ENCODE data around the gene SPRED2.

SPRED2 gene

GRCh38 chr2:65386989-65387388 lies 45.4 kb downstream of the SPRED2 start:
- no peak for DNase-seq (ENCODE audit: low read depth)

DNA sequence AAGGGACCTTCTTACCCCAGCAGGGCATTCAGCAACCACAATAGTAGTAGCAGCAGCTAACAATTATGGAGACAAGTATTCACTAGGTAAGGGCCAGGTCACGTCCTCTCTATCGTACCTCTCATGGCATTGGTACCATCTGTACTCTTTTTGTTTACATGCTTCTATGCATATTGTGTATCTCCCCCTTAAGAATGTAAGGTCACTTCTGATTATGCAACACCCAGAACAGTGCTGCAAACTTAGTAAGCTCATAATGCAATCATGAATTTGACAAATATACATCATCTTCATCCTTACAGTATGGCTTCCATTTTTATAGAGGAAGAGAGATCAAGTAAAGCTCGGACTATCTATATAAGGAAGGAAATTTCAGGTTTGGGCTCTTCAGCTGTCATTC lies 46.1 kb downstream of the SPRED2 start:
- DNase-seq (ENCODE audit: low read depth), result no peak

GRCh38 chr2:65383541-65384488 lies 48.6 kb downstream of the SPRED2 start:
- DNase-seq (ENCODE audit: low read depth), result peak; percentile 37

GRCh38 chr2:65382776-65383357 lies 49.5 kb downstream of the SPRED2 start:
- DNase-seq (ENCODE audit: low read depth), result peak; percentile 52

GRCh38 chr2:65382323-65382722 lies 50.1 kb downstream of the SPRED2 start:
- no peak for DNase-seq (ENCODE audit: low read depth)

GRCh38 chr2:65381607-65382051 lies 50.8 kb downstream of the SPRED2 start:
- no peak for DNase-seq (ENCODE audit: low read depth)

- DNase-seq (ENCODE audit: low read depth), result no peak
Measured at GRCh38 chr2:65380255-65380654, 52.1 kb downstream of the SPRED2 start.

DNA sequence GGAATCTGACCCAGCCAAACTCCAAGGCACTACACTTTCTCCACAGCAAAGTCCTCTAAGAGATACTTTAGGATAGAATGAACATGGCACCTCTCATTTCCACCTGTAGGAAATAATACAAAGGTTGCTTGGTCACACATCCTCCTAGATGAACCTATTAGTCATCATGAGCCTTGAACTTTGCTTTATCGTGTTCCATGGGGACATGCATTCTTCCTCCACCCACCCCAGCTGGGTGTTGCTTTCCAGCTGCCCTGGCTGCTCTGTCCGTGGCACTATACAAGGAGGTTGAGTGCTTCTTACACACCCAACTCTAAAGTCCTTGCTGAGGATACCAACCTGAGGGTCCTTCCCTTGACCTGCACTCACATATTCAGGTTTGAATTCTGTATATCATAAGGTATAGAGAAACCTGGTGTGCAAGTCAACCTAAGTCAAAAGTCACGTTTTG lies 52.7 kb downstream of the SPRED2 start:
- no peak for DNase-seq (ENCODE audit: low read depth)

DNA sequence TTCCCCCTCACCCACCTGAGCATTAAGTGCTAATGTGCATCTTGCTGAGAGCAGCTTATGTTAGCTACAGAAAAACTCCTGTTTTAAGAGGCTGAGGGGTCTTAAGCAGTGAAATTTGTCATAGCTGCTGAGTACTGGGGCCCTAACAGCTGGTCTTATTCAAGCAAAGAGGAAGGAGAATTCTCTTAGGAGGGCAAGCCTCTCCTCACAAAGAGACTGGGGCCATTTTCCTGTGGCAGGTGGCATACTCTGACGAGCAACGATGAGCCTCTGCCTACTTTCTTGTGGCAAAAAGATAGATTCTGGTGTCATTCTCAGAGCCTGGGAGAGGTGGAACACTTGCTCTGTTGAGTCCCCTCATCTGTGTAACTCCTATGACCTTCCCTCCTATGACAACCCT lies 53.2 kb downstream of the SPRED2 start:
- no peak for DNase-seq (ENCODE audit: low read depth)

GRCh38 chr2:65378290-65378689 lies 54.1 kb downstream of the SPRED2 start:
- no peak for DNase-seq (ENCODE audit: low read depth)

- DNase-seq (ENCODE audit: low read depth), result no peak
Measured at GRCh38 chr2:65377556-65378192, 54.7 kb downstream of the SPRED2 start.

GRCh38 chr2:65375723-65376122 lies 56.7 kb downstream of the SPRED2 start:
- no peak for DNase-seq (ENCODE audit: low read depth)

DNA sequence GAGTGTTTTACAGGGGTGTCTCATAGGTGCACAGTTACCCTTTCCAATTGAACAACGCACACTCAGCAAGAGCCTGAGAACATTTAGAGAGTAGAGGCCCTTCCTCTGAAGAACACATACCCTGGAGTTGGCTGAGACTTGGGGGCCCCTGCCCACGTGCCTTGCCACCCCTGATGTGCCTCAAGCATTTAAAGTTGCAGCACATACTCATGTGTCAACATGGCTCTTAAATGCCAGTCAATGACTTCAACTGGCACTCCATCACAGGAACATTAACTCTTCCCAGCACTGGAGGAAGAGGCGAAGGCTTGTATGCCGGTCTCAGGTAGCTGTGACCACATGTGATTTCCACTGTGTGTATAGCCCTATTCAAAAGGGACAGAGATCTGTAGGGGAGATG lies 57.4 kb downstream of the SPRED2 start:
- DNase-seq (ENCODE audit: low read depth), result no peak

GRCh38 chr2:65374575-65374974 lies 57.8 kb downstream of the SPRED2 start:
- DNase-seq (ENCODE audit: low read depth), result no peak

GRCh38 chr2:65373365-65373918 lies 59.0 kb downstream of the SPRED2 start:
- no peak for DNase-seq (ENCODE audit: low read depth)

DNA sequence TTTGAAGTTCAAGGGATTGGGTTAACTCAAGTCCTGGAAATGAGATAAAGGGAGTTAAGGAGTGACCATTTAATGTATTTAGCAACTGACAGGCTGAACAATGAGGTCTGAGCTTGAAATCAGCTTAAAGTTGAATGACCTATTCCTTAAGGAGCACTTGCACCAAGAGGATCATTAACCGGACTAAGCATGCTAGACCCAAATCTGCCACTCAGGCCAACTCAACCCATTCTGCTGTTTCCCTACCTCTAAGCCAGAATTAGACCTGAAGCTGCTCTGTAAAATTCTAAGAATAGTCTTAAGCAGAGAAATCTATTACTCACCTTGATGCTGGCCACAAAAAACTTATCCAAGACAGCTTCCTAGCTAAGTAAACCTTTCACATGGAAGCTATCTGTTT lies 59.8 kb downstream of the SPRED2 start:
- no peak for DNase-seq (ENCODE audit: low read depth)

DNA sequence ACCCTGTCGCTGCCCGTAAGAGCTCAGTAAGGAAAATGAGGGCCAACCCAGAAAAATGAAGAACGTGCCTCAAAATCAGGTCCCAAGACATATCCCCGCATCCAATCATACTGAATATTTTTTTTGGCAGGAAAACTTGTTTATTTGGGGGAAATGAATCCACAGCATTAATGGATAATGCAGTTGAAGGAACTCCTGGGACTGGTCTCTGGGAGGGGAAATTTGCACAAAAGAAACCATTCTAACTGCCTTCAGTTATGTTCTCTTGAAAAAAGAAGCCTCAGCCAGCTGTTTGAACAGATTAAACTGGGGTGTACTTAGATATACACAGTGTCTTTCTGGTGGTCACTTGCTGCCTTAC lies 61.3 kb downstream of the SPRED2 start:
- no peak for DNase-seq (ENCODE audit: low read depth)

GRCh38 chr2:65370387-65371073 lies 61.9 kb downstream of the SPRED2 start:
- DNase-seq (ENCODE audit: low read depth), result no peak

DNA sequence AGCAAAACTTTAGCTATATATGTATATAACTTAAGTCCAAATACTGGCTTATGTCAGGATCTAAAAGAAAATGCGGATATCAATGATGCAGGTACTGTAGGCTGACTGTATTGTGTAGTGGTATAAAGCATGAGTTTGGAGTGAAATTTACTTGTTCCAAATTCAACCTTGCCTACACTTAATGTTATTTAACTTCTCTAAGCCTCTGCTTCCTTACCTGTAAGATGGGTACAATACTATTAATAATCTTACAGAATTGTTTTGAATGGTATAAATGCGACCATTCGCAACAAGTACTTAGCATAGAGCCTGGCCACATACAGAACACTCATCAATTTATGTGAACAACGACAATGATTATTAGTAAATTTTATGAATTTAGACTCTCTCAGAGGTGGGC lies 62.4 kb downstream of the SPRED2 start:
- no peak for DNase-seq (ENCODE audit: low read depth)

DNA sequence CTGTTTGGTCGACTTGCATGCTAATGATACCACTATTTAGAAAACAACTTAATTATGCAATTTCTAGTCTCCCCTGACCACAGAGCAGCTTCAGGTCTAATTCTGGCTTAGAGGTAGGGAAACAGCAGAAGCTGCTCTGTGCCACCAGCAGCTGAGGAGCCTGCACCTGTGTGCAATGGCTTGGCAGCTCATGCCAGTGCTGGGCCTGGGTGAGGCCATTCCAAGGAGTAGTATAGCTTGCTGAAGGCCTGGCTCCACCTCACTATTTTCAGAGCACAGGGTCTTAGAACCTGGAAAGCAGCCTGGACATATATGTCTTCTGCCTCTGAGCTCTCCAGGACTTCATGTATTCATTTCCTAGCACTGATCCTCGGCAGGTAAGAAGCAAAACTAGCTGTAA lies 62.8 kb downstream of the SPRED2 start:
- DNase-seq (ENCODE audit: low read depth), result no peak

DNA sequence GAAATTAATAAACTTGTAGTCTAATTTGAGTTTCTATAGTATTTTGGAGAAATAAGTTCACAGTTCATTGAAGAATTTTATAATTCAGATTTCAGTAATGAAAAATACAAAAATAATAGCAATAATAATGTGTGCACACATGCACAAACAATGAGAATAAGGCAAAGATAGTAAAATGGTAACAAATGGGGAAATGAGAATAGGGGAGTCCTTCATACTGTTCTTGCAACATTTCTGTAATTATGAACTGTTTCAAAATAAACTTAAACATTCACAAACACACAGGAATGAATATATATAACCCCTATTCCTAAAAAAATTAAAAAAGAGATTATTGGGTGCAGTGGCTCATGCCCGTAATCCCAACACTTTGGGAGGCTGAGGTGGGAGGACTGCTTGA lies 63.9 kb downstream of the SPRED2 start:
- no peak for DNase-seq (ENCODE audit: low read depth)

DNA sequence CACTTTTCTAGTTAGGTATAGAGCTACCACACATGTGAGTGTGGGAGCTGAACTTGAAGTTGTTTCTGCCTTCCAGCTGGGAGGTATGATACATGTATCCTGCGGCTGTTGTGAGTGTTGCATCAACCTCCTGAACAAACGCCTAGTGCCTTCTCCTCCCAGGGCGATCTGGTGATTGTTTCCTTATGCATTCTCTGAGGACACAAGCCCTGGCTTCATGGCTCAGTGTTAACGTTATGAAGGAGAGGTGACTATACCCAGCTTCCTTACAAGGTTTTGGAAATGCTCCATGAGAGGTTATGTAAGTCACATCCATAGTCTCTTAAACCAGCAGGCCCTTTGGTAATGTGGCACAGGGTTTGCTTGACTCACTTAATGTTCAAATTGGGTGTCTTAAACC lies 64.9 kb downstream of the SPRED2 start:
- no peak for DNase-seq (ENCODE audit: low read depth)
